HG02623 (cell line): ENCODE data around the gene C1orf105.
"Not testable (repeated sequence)": the region's sequence is repeated elsewhere in the genome, so short reads cannot be mapped to it uniquely, and the experiment has no call there.

Experiments
- ATAC-seq: cut with Tn5 transposase; IDR thresholded peaks from one replicate; pipeline ENCODE4 v1.9.1; 2021; ENCODE audit warnings: moderate library complexity; ENCODE audit not compliant: unreplicated experiment

Gene C1orf105

DNA sequence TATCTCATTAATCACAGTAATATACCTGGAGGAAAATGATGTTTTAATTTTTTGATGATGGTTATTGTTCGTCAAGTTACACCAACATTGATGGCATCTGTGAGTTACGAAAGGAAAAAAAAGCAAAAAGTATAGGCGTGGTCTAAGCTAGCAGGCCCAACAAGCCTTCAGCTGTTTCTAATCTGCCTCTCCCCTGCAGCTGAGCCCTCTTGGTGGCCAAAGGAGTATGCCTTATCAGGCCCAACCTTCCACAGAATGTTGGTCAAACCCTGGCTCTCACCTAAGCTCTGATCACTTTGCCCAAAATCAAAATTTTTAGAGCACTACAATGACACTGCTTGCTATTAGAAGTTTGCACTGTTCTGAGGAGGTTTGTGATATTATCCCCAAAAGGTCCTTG is 4.9 kb downstream of the C1orf105 start:
- no peak for ATAC-seq

DNA sequence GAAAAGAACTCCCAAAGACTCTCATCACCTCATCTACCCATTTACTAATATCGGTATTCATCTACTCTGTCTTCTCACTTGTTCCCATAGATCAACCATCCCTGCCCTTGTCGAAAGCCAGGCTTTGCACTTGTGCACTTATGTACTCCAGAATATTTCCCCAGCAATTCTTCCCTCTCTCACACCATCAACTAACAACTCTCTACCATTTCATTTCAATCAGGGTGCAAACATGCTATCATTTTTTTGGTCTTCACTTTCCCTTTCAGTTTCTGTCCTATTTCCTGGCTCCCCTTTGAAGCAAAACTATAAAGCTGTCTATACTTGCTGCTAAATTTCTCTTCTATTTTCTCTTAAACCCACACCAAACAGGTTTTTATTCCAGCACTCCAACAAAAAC is 6.7 kb downstream of the C1orf105 start:
- ATAC-seq, result no peak

DNA sequence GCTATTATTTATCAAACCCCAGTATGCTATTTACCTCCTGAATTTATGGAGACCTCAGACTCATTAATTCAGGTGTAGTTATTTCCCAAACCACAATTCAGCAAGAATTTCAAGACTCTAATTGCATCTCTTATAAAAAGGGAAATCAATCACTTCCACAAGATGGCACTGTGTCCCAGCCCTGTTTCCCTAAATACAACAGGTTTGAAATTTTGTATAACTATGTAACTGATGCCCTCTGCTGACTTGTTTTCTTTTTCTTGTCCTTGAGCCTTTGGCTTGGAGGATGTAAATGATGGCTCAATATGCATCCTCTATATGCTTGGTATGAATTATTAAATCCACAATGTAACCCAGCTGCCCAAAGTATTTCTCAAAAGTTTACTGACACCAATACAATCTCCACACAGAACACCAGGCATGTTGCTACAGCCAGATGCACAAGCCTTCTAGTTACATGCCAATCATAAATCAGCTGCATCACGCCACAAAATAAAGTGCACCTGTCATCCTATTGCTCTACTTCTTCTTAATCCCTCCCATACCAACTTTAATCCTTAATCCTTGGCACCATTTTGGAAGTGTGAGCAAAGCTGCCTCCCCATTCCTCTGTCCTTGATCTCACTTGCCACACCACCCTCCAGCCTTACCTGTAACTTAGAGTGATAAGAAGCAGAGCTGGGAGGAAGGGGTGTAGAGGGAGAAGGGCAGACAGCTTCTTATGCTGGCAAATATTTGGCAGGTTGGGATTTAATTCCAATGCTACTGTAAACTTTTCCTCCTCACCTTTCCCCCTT is 9.0 kb downstream of the C1orf105 start:
- ATAC-seq, result no peak

DNA sequence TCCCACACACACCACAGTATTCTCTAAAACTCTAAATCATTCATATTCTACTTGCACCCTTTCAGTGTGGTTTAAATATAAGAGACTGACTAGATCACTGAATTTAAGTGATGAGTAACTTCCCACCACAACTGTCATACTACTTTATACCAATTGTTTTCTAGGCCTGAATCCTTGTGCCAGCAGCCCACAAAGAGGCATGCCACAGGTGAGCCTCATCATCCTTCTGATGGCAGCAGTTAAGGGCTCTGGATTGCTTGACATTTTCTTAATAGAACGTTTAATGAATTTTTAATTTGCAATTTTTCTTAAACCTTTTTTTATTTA is 9.6 kb downstream of the C1orf105 start:
- no peak for ATAC-seq

DNA sequence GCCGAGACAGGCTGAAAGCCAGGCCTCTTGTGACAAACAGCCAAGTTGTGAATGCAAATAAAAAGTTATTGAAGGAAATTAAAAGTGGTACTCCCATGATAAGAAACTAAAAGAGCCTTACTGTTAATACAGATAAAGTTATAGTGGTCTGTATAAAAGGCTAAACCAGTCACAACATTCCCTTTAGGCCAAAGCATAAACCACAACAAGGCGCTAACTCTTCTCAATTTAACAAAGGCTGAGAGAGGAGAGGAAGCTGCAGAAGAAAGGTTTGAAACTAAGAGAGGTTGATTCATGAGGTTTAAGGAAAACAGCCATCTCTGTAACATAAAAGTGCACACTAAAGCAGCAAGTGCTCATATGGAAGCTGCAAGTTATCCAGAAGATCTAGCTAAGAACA is 10.7 kb downstream of the C1orf105 start:
- ATAC-seq, result no peak

DNA sequence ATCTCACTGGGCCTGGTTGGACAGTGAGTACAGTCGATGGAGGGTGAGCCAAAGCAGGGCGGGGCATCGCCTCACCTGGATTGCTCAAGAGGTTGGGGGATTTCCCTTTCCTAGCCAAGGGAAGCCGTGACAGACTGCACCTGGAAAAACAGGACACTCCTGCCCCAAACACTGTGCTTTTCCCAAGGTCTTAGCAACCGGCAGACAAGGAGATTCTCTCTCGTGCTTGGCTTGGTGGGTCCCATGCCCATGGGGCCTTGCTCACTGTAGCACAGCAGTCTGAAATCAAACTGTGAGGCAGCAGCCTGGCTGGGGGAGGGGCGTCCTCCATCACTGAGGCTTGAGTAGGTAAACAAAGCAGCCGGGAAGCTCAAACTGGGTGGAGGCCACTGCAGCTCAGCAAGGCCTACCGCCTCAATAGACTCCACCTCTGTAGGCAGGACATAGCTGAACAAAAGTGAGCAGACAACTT is 11.3 kb downstream of the C1orf105 start:
- no peak for ATAC-seq

DNA sequence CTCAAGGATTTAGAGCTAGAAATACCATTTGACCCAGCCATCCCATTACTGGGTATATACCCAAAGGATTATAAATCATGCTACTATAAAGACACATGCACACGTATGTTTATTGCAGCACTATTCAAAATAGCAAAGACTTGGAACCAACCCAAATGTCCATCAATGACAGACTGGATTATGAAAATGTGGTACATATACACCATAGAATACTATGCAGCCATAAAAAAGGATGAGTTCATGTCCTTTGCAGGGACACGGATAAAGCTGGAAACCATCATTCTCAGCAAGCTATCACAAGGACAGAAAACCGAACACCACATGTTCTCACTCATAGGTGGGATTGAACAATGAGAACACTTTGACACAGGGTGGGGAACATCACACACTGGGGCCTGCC is 16.7 kb downstream of the C1orf105 start:
- ATAC-seq, result not testable (repeated sequence)

DNA sequence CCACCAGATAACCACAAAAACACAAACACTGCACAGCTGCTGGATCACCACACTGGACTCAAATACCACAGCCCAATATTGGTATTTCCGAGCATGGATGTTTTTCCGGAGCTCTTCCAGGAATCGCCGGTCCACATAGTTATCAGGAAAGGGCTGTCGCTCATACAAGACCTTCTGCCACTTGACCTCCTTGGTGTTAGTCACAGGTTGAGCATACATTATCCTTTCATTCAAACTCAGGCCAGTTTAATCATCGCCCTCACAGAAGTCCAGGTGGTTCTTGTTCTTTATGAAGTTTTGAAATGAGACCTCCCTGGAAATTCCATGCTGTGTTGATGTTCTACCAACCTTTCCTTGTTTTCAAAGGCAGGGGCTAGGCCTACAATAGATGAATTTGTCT is 21.9 kb downstream of the C1orf105 start:
- no peak for ATAC-seq

DNA sequence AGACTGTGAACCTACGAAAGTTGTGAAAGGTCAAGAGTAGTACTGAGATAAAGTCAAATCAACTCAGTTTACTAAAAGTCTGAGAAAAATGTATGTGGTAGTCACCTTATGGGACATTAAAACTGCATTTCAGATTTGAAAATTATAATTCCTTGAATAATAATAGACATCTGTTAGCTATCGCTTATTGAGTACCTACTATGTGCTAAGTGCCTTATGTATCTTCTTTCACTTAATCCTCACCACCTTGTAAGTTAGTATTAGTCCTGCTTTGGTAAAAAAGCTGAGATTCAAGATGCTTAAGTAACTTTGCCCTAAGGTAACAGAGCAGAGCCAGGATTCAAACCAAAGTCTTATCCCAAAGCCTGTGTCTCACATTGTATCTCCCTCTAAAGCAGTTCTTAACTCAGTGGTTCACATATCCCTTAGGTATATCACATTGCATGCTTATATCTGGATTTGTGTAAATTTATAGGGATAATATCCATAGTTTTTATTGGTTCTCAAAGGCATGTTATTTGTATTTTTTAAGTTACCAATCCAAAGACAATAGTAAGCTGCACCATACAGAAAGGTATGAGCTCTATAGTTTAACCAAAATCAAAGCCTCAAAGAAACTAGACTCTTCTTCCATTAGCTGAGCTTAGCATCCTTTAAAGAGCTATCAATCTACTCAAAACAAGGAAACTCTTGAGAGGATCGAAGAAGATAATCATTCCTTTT is 22.5 kb downstream of the C1orf105 start:
- no peak for ATAC-seq

DNA sequence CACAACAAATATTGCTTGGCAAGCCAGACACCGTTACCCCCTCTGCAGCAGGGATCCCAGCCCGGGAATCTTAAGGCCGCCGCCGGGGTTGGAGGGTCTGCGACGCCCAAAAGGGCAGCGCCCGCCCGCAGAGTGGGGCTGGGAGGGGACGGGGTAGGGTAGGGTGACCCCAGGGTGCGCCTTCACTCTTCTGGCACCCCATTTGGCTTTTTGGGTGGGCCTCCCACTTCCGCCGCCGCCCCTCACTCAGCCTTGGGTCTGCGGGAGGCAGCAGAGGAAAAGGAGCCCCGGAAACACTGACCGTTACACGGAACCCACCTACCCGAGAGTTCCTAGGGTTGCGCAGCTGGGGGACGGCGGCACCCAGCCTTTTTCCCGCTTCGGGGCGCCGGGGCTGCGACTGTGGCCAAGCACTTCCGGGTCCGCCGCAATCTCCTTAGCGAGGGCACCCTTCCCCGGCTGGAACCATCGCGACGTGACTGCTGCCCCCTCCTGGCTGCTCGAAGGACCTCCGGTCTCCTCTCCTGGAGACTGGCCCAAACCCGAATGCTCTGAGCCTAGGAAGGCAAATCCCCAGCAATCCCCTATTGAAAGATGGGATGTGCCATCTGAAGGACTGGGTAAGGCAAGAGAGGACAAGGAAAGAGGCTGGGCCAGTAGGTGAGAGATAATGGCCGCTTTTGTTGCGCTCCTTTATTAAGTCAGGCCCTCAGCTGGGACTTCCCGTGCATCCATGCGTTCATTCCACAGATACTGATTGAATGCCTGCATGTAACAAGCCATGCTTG is 23.4 kb downstream of the C1orf105 start, which contains the start of gene PIGC:
PIGC (minus strand) TSS at position 404 of the 788 bp plus-strand sequence. CDS start 1,447 bp downstream, outside the sequence.
- peak; percentile 99 for ATAC-seq

DNA sequence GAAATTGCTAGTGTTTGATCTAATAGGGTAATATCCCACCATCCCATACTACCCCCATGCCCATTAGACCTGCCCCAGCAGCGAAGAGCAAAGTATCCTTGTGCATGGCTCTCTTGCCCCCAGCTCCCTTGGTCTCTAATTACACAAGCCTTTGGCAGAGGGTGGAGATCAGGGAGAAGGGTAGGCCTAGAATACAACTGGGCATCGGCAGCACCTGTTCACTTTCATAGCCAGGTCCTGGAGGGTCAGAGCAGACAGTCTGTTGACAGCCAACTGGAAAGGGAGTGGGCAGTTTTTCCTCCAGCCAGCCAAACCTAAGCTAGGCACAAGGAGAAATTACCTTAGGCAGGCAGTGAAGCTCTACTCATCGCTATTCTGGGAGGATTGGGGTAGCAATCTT is 26.1 kb downstream of the C1orf105 start:
- no peak for ATAC-seq

DNA sequence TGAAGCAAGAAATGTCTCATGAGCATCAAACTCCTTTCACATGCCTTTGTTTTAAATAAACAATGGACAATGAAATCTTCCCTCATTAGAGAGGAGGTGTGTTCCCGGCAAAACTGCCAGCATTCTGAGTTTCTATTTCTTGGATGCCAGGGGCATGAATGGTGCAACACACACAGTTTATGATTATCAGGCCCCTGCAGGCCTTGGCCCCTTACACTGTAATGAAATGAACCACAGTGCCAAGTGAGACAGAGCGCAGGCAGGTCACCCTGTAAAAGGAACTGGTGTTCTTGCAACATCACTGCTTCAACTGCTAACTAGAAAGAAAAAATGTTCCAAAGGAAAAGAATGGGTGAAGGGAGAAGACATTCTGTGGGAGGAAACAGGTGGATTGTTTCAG is 27.2 kb downstream of the C1orf105 start:
- ATAC-seq, result no peak

DNA sequence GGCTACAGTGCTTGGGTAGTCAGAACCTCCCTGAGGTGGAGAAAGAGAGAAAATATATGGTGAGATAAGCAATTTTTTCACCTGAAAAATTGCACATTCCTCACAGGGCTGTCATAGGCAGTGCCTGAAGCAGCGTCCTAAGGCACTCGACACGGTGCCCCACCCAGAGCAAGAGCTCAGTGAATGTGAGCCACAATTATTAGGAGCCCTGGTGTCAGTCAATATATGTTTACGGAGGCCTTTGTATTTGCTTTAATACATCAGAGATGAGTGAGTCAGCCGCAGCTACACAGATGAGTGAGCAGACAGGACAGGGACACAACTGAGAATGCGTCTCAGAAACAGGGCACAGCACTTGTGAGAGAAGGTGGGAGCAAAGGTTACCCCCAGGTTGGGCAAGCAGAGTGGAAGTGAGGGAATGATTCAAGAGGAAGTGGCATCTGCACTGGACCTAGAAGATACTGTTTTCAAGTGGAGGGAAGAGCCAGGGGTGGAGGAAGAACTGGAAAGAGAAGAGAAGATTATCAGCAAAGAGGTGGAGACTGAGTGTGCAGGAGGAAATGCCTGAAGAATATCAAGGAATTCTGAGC is 28.6 kb downstream of the C1orf105 start:
- ATAC-seq, result no peak

DNA sequence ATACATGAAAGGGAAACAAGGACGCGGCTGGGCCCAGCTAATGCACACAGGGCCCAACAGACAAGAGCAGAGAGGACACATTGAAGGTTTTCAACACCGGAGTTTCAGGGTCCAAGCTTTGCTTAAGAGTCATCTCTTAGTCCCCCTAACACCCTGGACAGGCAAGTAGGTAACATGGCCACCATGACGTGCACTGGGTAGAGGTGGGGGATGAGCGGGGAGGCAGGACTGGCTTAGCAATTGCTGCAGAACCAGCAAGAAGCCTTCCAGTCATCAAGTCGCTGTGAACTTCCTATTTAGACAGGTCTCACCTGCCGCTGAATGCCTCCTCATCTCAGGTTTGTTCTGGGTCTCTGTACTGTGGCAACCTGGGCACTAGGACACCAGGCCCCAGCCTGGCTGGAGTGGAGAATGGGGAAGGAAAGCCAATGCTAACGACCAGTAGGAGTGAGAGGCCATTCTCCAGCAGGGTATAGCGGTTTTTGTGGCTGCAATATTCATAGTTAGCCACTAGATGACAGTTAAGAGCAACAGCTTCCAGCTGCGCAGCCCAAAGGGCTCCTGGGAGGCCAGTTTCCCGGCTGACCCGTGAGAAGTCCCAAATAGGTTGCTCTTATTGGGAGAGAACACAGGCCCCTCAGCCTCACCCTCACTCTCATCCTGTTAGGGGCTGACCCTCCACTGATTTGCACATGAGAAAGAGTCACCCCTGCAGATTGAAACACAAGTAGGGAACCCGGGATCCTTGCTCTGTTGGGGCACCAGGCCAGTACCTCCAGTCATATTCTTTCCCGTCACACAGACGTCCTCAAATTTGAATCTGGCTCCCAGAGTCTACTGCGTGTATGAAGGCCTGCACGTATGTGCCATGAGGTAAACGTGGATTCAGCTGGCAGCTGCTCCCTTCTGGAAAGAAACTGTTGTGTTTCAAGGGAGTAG is 29.4 kb downstream of the C1orf105 start:
- peak; percentile 81 for ATAC-seq

DNA sequence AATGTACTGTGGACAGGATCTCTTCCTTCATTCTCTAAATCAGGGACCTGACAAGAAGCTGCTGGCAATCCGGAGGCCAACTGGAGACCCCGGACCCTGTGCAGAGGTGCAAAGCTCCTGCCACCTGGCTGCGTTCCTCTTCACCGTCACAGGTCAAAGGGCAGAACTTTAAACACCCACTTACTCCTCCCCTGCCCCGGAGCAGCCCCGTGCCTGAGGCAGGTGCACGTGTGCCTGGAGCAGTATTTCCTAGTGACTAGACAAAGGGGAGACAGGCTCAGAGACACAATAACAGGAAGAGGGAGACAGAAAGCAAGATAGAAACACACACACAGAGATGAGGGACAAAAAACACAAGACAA is 30.0 kb downstream of the C1orf105 start:
- no peak for ATAC-seq

DNA sequence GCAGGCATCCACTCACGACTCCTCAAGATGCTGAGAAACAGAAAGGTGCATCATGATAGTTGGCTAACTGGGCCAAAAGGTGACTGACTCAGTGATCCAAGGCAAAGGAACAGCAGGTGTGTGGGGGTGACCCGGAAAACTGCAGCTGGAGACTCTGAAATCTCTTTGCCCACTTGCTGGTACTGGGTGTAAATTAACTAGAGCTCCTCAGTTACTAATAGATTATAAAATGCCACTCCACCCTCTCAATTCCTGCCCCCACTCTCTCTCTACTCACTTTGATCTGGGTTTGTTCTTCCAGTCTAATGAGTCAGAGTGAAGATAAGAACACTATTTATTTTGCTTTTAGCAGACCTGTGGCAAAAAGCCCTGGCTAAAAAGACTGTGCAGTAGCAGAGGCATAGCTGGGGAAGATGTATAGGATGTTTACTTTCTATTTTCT is 30.5 kb downstream of the C1orf105 start:
- no peak for ATAC-seq

DNA sequence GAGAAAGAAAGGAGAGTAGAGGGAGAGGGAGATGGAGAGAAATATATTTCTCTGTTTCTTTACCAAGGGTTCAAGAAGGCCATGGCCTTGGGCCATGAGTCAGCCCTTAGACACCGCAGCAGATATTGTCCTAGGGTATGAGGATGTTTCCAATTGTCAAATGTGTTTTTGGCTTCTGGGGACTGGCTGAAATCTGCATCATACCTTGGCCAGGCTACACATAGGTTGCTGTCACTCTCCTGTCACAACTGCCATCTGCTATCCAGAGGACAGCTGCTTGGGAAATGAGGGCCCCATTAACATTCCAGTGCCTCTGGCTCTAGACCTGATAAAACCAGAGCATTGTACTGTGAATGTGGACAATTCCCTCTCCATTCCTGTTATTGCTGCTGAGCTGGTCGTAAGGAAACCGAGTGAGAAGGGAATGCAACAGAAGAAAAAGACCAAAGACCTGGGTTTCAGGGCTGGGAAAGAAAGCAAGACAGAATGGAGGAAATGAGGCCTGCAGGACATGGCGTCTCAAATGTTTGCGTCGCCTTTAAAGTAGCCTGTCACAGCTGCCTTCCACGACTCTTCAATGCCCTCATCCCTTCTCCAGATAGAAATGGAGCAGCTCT is 32.2 kb downstream of the C1orf105 start:
- no peak for ATAC-seq

DNA sequence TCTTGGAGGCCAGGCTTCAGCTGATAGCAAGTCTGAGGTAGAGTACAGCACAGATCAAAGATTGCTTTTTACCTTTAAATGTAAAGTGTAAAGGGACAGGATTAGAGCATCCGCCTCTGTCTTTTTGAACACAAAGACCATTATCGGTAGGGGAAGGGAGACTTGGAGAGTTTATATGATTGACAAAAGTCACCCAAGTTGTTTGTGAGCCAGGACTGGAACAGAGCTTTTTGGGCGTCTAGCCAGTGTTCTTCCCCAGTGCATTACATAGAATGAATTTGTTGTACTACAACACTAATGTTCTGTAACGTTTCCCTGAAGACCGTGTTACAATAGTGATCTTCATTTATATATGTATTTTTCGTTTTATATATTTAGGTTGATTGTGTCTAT is 32.7 kb downstream of the C1orf105 start:
- ATAC-seq, result no peak

DNA sequence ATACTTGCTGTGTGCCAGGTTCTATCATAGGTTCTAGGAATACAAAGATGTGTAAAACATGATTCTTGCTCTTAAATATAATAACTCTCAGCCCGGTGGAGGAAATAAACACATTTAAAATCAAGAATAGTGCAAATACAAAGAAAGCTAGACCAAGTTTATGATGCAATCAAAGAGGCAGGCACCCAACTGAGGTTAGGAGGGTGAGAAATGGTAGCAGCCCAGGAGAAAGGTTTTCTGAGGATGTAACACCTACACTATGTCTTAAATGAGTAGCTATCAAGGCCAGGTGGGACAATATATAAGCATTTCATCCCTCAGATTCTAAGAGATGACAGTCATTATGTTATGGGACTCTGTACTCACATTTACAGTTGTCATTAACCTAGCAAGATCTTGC is 33.1 kb downstream of the C1orf105 start:
- ATAC-seq, result no peak

DNA sequence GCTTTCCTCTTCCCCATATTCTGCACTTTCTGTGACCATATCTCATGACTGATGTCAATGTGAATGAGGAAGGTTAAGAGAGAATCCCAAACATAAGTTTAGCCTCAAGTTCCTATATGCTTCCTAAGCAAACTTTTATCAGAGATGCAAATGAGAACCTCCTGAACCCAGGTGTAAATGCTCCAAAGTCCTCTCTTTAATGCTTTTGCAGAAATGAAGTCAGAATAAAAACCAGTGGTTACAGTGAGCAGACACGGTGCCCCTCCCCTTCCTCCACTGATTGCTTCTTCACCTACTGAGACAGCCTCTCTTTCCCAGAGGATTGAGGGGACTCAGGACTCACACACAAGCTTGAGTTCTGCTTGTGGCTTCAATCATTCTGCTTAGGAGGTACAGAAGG is 35.0 kb downstream of the C1orf105 start:
- no peak for ATAC-seq
